H9 (cell line): Measurements from ENCODE around the gene WDR87. TPM values are rescaled to one million over a fixed set of nuclear protein-coding genes. Genes with fewer than 3 reads are reported as not detected.
"Not testable (repeated sequence)": the region's sequence is repeated elsewhere in the genome, so short reads cannot be mapped to it uniquely, and the experiment has no call there.

Experiments used
- DNase-seq: peaks from one replicate; pipeline ENCODE4 v3.0.0-alpha.2; 2017
- H2AFZ ChIP-seq: one replicate; pipeline ENCODE4 v1.6.1; 2013; ENCODE audit warnings: mild to moderate bottlenecking, low read length, control low read depth, moderate library complexity
- H2AK5ac ChIP-seq: 2 replicates; pipeline ENCODE4 v1.6.1; 2013; ENCODE audit warnings: low read length, control low read depth, mixed read lengths; ENCODE audit not compliant: insufficient read length
- H2BK120ac ChIP-seq: one replicate; pipeline ENCODE4 v1.6.1; 2013; ENCODE audit warnings: low read depth, mild to moderate bottlenecking, low read length, control low read depth, inconsistent platforms; ENCODE audit not compliant: poor library complexity, severe bottlenecking
- H2BK12ac ChIP-seq: 2 replicates; pipeline ENCODE4 v1.6.1; 2013; ENCODE audit warnings: low read length, control low read depth, mixed read lengths, low read depth; ENCODE audit not compliant: insufficient read length
- H2BK15ac ChIP-seq: 2 replicates; pipeline ENCODE4 v1.6.1; 2013; ENCODE audit warnings: low read depth, low read length, control low read depth
- H2BK20ac ChIP-seq: one replicate; pipeline ENCODE4 v1.6.1; 2013; ENCODE audit warnings: low read depth, mild to moderate bottlenecking, low read length, control low read depth, inconsistent platforms; ENCODE audit not compliant: poor library complexity, severe bottlenecking
- H2BK5ac ChIP-seq: 2 replicates; pipeline ENCODE4 v1.6.1; 2013; ENCODE audit warnings: low read length, control low read depth, mixed read lengths; ENCODE audit not compliant: insufficient read length
- H3K14ac ChIP-seq: 2 replicates; pipeline ENCODE4 v1.6.1; 2013; ENCODE audit warnings: low read length, control low read depth; ENCODE audit not compliant: insufficient read depth
- H3K18ac ChIP-seq: 2 replicates; pipeline ENCODE4 v1.6.1; 2013; ENCODE audit warnings: low read depth, mild to moderate bottlenecking, mixed read lengths, low read length, control low read depth; ENCODE audit not compliant: insufficient read length
- H3K23ac ChIP-seq: 2 replicates; pipeline ENCODE4 v1.6.1; 2013; ENCODE audit warnings: low read length, control low read depth, mixed read lengths, low read depth; ENCODE audit not compliant: insufficient read length
- H3K23me2 ChIP-seq: 2 replicates; pipeline ENCODE4 v1.6.1; 2013; ENCODE audit warnings: low read depth, mild to moderate bottlenecking, mixed read lengths, low read length, control low read depth; ENCODE audit not compliant: insufficient read length, poor library complexity, severe bottlenecking
- H3K27ac ChIP-seq: 2 replicates; pipeline ENCODE4 v1.5.1; 2013; ENCODE audit warnings: low read length, control low read depth, mixed read lengths, low read depth; ENCODE audit not compliant: insufficient read length
- H3K27me3 ChIP-seq: 2 replicates; pipeline ENCODE4 v1.6.1; 2013; ENCODE audit warnings: low read length, control low read depth, inconsistent platforms; ENCODE audit not compliant: insufficient read depth
- H3K4ac ChIP-seq: 2 replicates; pipeline ENCODE4 v1.6.1; 2013; ENCODE audit warnings: low read depth, mild to moderate bottlenecking, control low read depth, inconsistent platforms, low read length, moderate library complexity
- H3K4me1 ChIP-seq: 2 replicates; pipeline ENCODE4 v1.6.1; 2013; ENCODE audit warnings: low read length, control low read depth, inconsistent platforms; ENCODE audit not compliant: insufficient read depth
- H3K4me2 ChIP-seq: 2 replicates; pipeline ENCODE4 v1.6.1; 2013; ENCODE audit warnings: low read length, control low read depth, mixed read lengths; ENCODE audit not compliant: insufficient read length, insufficient read depth
- H3K56ac ChIP-seq: 2 replicates; pipeline ENCODE4 v1.6.1; 2013; ENCODE audit warnings: low read depth, mild to moderate bottlenecking, mixed read lengths, low read length, control low read depth; ENCODE audit not compliant: insufficient read length
- H3K79me1 ChIP-seq: 2 replicates; pipeline ENCODE4 v1.6.1; 2013; ENCODE audit warnings: low read depth, mild to moderate bottlenecking, moderate library complexity, low read length, control low read depth, inconsistent platforms; ENCODE audit not compliant: insufficient read depth, poor library complexity, severe bottlenecking
- H3K79me2 ChIP-seq: 2 replicates; pipeline ENCODE4 v1.6.1; 2013; ENCODE audit warnings: low read length, control low read depth, inconsistent platforms; ENCODE audit not compliant: insufficient read depth
- H3K9ac ChIP-seq: 2 replicates; pipeline ENCODE4 v1.6.1; 2013; ENCODE audit warnings: low read length, control low read depth, mixed read lengths; ENCODE audit not compliant: insufficient read length; ENCODE audit errors: extremely low read depth
- H3K9me3 ChIP-seq: one replicate; pipeline ENCODE4 v1.6.1; 2013; ENCODE audit warnings: low read depth, low read length, inconsistent platforms; ENCODE audit not compliant: control insufficient read depth
- H3T11ph ChIP-seq: one replicate; pipeline ENCODE4 v1.6.1; 2013; ENCODE audit warnings: mild to moderate bottlenecking, low read length, control low read depth, inconsistent platforms
- H4K20me1 ChIP-seq: one replicate; pipeline ENCODE4 v1.6.1; 2013; ENCODE audit not compliant: control insufficient read depth, insufficient read length, insufficient read depth
- H4K5ac ChIP-seq: 2 replicates; pipeline ENCODE4 v1.6.1; 2013; ENCODE audit warnings: low read depth, mild to moderate bottlenecking, mixed read lengths, low read length, control low read depth; ENCODE audit not compliant: insufficient read length
- H4K8ac ChIP-seq: replicated peaks from 2 replicates; pipeline ENCODE4 v1.6.1; 2013; ENCODE audit warnings: low read length, control low read depth, mixed read lengths, low read depth; ENCODE audit not compliant: insufficient read length
- H4K91ac ChIP-seq: 2 replicates; pipeline ENCODE4 v1.6.1; 2013; ENCODE audit warnings: low read depth, mild to moderate bottlenecking, moderate library complexity, mixed read lengths, low read length, control low read depth; ENCODE audit not compliant: insufficient read length
- H3K27ac Mint-ChIP-seq, 3 experiments: 2 replicates in 2 of 3; 3 replicates in 1 of 3; pipeline ENCODE4 v1.8.0; 2020 to 2021; ENCODE audit warnings: mixed read lengths in 3 of 3, mild to moderate bottlenecking in 1 of 3, moderate library complexity in 1 of 3
- H3K27me3 Mint-ChIP-seq: 2 replicates; pipeline ENCODE4 v1.8.0; 2021; ENCODE audit warnings: low read depth, mild to moderate bottlenecking, moderate library complexity, mixed read lengths
- H3K36me3 Mint-ChIP-seq, 3 experiments: 2 replicates in 2 of 3; 3 replicates in 1 of 3; pipeline ENCODE4 v1.8.0; 2020 to 2021; ENCODE audit warnings: low read depth in 3 of 3, mixed read lengths in 3 of 3; ENCODE audit not compliant: insufficient read depth in 1 of 3
- H3K4me1 Mint-ChIP-seq, 2 experiments: 2 replicates each; pipeline ENCODE4 v1.8.0; 2020; ENCODE audit warnings: mixed read lengths in 2 of 2
- H3K4me3 Mint-ChIP-seq, 2 experiments: 2 replicates in 1 of 2; 3 replicates in 1 of 2; pipeline ENCODE4 v1.8.0; 2020 to 2021; ENCODE audit warnings: mild to moderate bottlenecking in 2 of 2, mixed read lengths in 2 of 2, moderate library complexity in 1 of 2
- H3K9me3 Mint-ChIP-seq, 2 experiments: 2 replicates in 1 of 2; 3 replicates in 1 of 2; pipeline ENCODE4 v1.8.0; 2020; ENCODE audit warnings: mild to moderate bottlenecking in 2 of 2, mixed read lengths in 2 of 2, moderate library complexity in 1 of 2
- whole genome bisulfite sequencing: extraction: QIAGEN DNeasy Blood & Tissue Kit; methylation state at CpG from one replicate; pipeline ENCODE4 v1.1.7; 2013; ENCODE audit warnings: missing lambda C conversion rate, low lambda C conversion rate, mixed read lengths; ENCODE audit not compliant: insufficient read length; ENCODE audit errors: extremely low coverage; 5-methylcytosine and 5-hydroxymethylcytosine counted together
- total RNA-seq: library from RNA; stranded (reverse); gene quantifications from 2 replicates; pipeline ENCODE4 v1.2.1, GENCODE V29; 2021
- TF ChIP-seq, protein P1 (sequence below): fragments of 200-600 bp; sonication (generic); conservative IDR thresholded peaks from 3 replicates; pipeline ENCODE4 v1.8.0; 2021; ENCODE audit warnings: antibody characterized with exemption, mild to moderate bottlenecking

WDR87 gene
- total RNA-seq, 1 experiment from 2014 or later = not detected

DNA sequence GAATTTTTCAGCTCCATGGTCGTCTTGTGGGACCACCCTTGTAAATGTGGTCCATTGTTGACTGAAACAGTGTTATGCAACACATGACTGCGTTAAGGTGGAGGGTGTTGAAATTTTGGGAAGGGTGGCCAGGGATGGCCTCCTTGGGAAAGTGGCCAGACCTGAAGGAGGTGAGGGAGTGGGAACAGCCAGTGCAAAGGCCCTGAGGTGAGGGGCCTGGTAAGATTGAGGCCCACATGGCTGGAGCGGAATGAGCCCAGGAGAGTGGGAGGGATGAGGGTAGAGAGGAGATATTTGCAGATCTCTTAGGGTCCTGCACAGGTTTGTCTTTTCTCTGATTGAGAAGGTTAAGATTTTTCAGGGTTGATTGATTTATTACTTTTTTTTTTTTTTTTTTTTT lies 18.8 kb upstream of the WDR87 start:
- Histone ChIP-seq H2BK5ac (no peak overlapping the region), H3K27ac (no peak overlapping the region), H4K5ac (no peak overlapping the region), H3K9ac (no peak overlapping the region), H3K56ac (no peak overlapping the region), H4K20me1 (no peaks in the 10 kb centered on the region), H3K4ac (no peak overlapping the region), H3K23ac (no peak overlapping the region), H3K18ac (no peak overlapping the region), H2BK15ac (no peak overlapping the region), H2AK5ac (no peak overlapping the region), H3K79me2 (peaks cover 3% of the 10 kb centered on the region; the same call in 1 of the 2 replicates), H3K9me3 (no peaks in the 10 kb centered on the region), H3K4me1 (peaks cover 10% of the 10 kb centered on the region; the same call in 1 of the 2 replicates), H2BK120ac (no peak overlapping the region), H4K8ac (no peak overlapping the region), H2BK20ac (no peak overlapping the region), H3K4me2 (no peak overlapping the region), H3K14ac (no peak overlapping the region), H3K23me2 (no peaks in the 10 kb centered on the region), H4K91ac (no peak overlapping the region), H2AFZ (no peak overlapping the region), H3K79me1 (no peaks in the 10 kb centered on the region), H2BK12ac (no peak overlapping the region), H3T11ph (no peak overlapping the region), H3K27me3 (no peaks in the 10 kb centered on the region)
- no peak overlapping the region for H3K4me3 Mint-ChIP-seq
- H3K27me3 Mint-ChIP-seq = no peaks in the 10 kb centered on the region
- no peaks in the 10 kb centered on the region for H3K9me3 Mint-ChIP-seq
- no CpG with 5 or more reads among the region's 3 CpGs for WGBS
- H3K27ac Mint-ChIP-seq = peak overlapping the region in 2 of 3 experiments; percentile 49 to 50; a peak in 4 of 7 replicates
- H3K36me3 Mint-ChIP-seq = peaks cover 10 to 19% (median 15%) of the 10 kb centered on the region in 3 experiments
- TF ChIP-seq, protein P1, sequence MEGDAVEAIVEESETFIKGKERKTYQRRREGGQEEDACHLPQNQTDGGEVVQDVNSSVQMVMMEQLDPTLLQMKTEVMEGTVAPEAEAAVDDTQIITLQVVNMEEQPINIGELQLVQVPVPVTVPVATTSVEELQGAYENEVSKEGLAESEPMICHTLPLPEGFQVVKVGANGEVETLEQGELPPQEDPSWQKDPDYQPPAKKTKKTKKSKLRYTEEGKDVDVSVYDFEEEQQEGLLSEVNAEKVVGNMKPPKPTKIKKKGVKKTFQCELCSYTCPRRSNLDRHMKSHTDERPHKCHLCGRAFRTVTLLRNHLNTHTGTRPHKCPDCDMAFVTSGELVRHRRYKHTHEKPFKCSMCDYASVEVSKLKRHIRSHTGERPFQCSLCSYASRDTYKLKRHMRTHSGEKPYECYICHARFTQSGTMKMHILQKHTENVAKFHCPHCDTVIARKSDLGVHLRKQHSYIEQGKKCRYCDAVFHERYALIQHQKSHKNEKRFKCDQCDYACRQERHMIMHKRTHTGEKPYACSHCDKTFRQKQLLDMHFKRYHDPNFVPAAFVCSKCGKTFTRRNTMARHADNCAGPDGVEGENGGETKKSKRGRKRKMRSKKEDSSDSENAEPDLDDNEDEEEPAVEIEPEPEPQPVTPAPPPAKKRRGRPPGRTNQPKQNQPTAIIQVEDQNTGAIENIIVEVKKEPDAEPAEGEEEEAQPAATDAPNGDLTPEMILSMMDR = no peak
- peaks cover 43 to 48% of the 10 kb centered on the region in 2 experiments for H3K4me1 Mint-ChIP-seq
- DNase-seq = no peak

DNA sequence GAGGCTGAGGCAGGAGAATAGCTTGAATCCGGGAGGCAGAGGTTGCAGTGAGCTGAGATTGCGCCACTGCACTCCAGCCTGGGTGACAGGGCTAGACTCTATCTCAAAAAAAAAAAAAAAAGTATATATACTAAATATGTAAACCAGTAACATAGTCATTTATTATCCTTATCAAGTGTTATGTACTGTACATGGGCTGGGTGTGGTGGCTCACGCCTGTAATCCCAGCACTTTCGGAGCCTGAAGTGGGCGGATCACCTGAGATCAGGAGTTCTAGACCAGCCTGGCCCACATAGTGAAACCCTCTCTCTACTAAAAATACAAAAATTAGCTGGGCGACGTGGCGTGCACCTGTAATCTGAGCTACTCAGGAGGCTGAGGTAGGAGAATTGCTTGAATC lies 18.2 kb upstream of the WDR87 start:
- not testable (repeated sequence) for H2AFZ ChIP-seq, H4K5ac ChIP-seq, H3K27me3 Mint-ChIP-seq, H3K4me3 Mint-ChIP-seq, H4K20me1 ChIP-seq, H4K8ac ChIP-seq, H2BK5ac ChIP-seq, H2BK120ac ChIP-seq, H3K27me3 ChIP-seq, H3K23ac ChIP-seq, H3K56ac ChIP-seq, H3K4me1 ChIP-seq, H4K91ac ChIP-seq, DNase-seq, H3K23me2 ChIP-seq, H3K14ac ChIP-seq, H3K79me1 ChIP-seq, H2BK20ac ChIP-seq, H3K18ac ChIP-seq, H2AK5ac ChIP-seq, H3K4ac ChIP-seq, H3K9ac ChIP-seq, H3K9me3 Mint-ChIP-seq, H3K27ac Mint-ChIP-seq, H3K4me2 ChIP-seq, H3K79me2 ChIP-seq, H2BK15ac ChIP-seq, H2BK12ac ChIP-seq, H3T11ph ChIP-seq, H3K27ac ChIP-seq, H3K9me3 ChIP-seq
- Mint-ChIP-seq H3K4me1 (peaks cover 41 to 44% of the 10 kb centered on the region in 2 experiments), H3K36me3 (peaks cover 10 to 18% (median 15%) of the 10 kb centered on the region in 3 experiments)
- no CpG with 5 or more reads among the region's 8 CpGs for WGBS
